AG04450 (cell line): Measurements from ENCODE around the gene BUB1. TPM values are rescaled to one million over a fixed set of nuclear protein-coding genes. Genes with fewer than 3 reads are reported as not detected.

Experiments
- CTCF ChIA-PET: fragments of 300-600, 350-600 bp; formaldehyde crosslinking; extraction: SDS; loops from one replicate; lab custom pipeline; 2022; ENCODE audit warnings: antibody characterized with exemption, inconsistent platforms; lab: Charles Lee
- POLR2A ChIA-PET: fragments of 350-600 bp; formaldehyde crosslinking; extraction: SDS; loops from one replicate; lab custom pipeline; 2021; ENCODE audit warnings: antibody characterized with exemption, inconsistent platforms; lab: Yijun Ruan, JAX
- DNase-seq: peaks from one replicate; pipeline ENCODE4 v3.0.0-alpha.2; 2011; ENCODE audit warnings: low read depth, low spot score
- H3K27ac ChIP-seq: one replicate; pipeline ENCODE4 v1.5.1; 2012; ENCODE audit warnings: low read depth, low read length, control low read depth
- H3K27me3 ChIP-seq: one replicate; pipeline ENCODE4 v1.6.0; 2012; ENCODE audit warnings: low read length; ENCODE audit not compliant: control insufficient read depth, insufficient read depth
- H3K4me3 ChIP-seq: 2 replicates; pipeline ENCODE4 v1.5.1; 2011; ENCODE audit warnings: mild to moderate bottlenecking, low read depth, low read length, control low read depth
- H3K9me3 ChIP-seq: 2 replicates; pipeline ENCODE4 v1.5.1; 2012; ENCODE audit warnings: low read length; ENCODE audit not compliant: control insufficient read depth, insufficient read depth
- CTCF ChIP-seq: IDR thresholded peaks from 2 replicates; pipeline ENCODE4 v1.5.1; 2011; ENCODE audit warnings: low read depth, low read length, control low read depth, inconsistent platforms
- polyA plus RNA-seq: library from polyadenylated mRNA; depleted of rRNA; stranded (reverse); fragments of >200 nt; gene quantifications from 2 replicates; pipeline ENCODE4 v1.2.3, GENCODE V29; 2011

Gene BUB1
- polyA plus RNA-seq, 1 experiment = 14.1 TPM

- no peaks in the 10 kb centered on the region for H3K9me3 ChIP-seq
- ChIA-PET CTCF (no interaction called here), POLR2A (interaction anchor here (0.5 kb wide), 1 partner anchor 14 kb away, joined by 3 read pairs; no protein-coding TSS in a partner anchor)
- no peak overlapping the region for H3K4me3 ChIP-seq
- no peaks in the 10 kb centered on the region for H3K27me3 ChIP-seq
- no peak for DNase-seq
- no peak for TF ChIP-seq CTCF
- H3K27ac ChIP-seq = no peak overlapping the region
These were observed 20.0 kb downstream of the BUB1 start for GRCh38 chr2:110657724-110658305.

DNA sequence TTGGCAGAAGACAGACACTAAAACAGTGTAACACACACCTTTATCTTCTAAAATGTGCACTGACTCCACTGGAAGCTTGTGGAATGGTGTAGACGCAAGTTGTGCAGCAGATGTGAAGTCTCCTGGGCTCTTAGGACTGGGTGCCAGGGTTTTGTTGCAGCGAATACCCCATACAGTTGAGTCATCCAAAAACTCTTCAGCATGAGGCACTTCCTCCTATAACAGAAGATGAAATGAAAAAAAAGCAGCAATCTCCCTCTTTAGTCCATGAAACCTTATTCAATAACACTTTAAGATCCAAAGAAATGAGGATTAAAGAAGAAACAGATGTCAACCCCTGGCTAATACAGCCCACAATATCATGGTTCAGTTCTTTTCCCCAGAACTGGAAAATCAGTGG is 22.2 kb downstream of the BUB1 start:
- Histone ChIP-seq H3K27ac (no peak overlapping the region), H3K9me3 (no peaks in the 10 kb centered on the region), H3K27me3 (no peaks in the 10 kb centered on the region), H3K4me3 (no peak overlapping the region)
- POLR2A ChIA-PET = no interaction called here
- CTCF ChIA-PET = no interaction called here
- no peak for TF ChIP-seq CTCF
- no peak for DNase-seq

- Histone ChIP-seq H3K27me3 (no peaks in the 10 kb centered on the region), H3K4me3 (no peak overlapping the region), H3K9me3 (no peaks in the 10 kb centered on the region), H3K27ac (no peak overlapping the region)
- no peak for DNase-seq
- no peak for TF ChIP-seq CTCF
- CTCF ChIA-PET = no interaction called here
- POLR2A ChIA-PET = no interaction called here
These were observed 24.0 kb downstream of the BUB1 start for GRCh38 chr2:110653861-110654260.

DNA sequence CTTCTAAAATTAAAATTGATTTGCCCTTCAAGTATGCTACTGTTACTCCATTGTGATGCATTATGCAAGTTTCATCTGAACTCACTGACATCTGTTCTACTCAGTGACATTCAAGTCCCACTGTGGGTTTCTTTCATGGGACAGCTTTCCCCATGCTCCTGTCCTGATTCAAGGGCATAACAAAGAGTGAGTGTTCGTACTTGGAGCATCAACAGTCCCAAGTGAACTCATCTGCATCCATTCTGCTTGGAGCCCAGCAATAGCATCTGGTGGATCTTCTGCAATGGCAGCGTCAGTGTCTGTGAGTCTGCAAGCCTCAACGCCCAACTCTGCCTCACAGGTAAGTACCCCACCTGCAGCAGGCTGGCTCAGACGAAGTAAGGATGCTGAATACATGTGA is 27.5 kb downstream of the BUB1 start:
- H3K4me3 ChIP-seq = no peak overlapping the region
- H3K27me3 ChIP-seq = no peaks in the 10 kb centered on the region
- H3K27ac ChIP-seq = no peak overlapping the region
- DNase-seq = no peak
- H3K9me3 ChIP-seq = no peaks in the 10 kb centered on the region
- ChIA-PET CTCF (no interaction called here), POLR2A (no interaction called here)
- no peak for TF ChIP-seq CTCF

- no peak for TF ChIP-seq CTCF
- no peak for DNase-seq
- H3K27me3 ChIP-seq = no peaks in the 10 kb centered on the region
- POLR2A ChIA-PET = no interaction called here
- H3K27ac ChIP-seq = no peak overlapping the region
- CTCF ChIA-PET = no interaction called here
- H3K9me3 ChIP-seq = no peaks in the 10 kb centered on the region
- no peak overlapping the region for H3K4me3 ChIP-seq
These were observed 30.1 kb downstream of the BUB1 start for GRCh38 chr2:110647777-110648176.
